Ishikawa (cell line): ENCODE measurements around the gene NUP43.

ENCODE experiments used
- CEBPB ChIP-seq: IDR thresholded peaks from 2 replicates; pipeline ENCODE4 v1.6.1; 2012
- EP300 ChIP-seq: IDR thresholded peaks from 2 replicates; pipeline ENCODE4 v1.6.1; 2012; ENCODE audit warnings: borderline replicate concordance
- REST ChIP-seq: IDR thresholded peaks from 2 replicates; pipeline ENCODE4 v1.6.1; 2012; ENCODE audit warnings: low read depth, mild to moderate bottlenecking
- TEAD4 ChIP-seq: IDR thresholded peaks from 2 replicates; pipeline ENCODE4 v1.6.1; 2012
- YY1 ChIP-seq: IDR thresholded peaks from 2 replicates; pipeline ENCODE4 v1.6.1; 2012; ENCODE audit warnings: low read depth

GRCh38 chr6:149714442-149714841, 31.9 kb downstream of the NUP43 start:
- TF ChIP-seq CEBPB = no peak
- TF ChIP-seq REST = no peak
- TF ChIP-seq EP300 = no peak
- no peak for TF ChIP-seq TEAD4
- no peak for TF ChIP-seq YY1
